Vagina (tissue), 2 donors: Measurements from ENCODE around the gene WNT7B. TPM values are rescaled to one million over a fixed set of nuclear protein-coding genes. Genes with fewer than 3 reads are reported as not detected.

Source experiments
- DNase-seq, 2 donors: peaks; one replicate each; pipeline ENCODE4 v3.0.0-alpha.2; 2017; ENCODE audit errors: extremely low spot score in 2 of 2
- H3K27ac ChIP-seq: fragments of 200-600 bp; sonication (generic); one replicate; pipeline ENCODE4 v1.5.1; 2019
- H3K27me3 ChIP-seq: fragments of 200-600 bp; sonication (generic); one replicate; pipeline ENCODE4 v1.5.1; 2019
- H3K36me3 ChIP-seq, 2 donors: fragments of 200-600 bp; sonication (generic); one replicate each; pipeline ENCODE4 v1.5.1; 2017 to 2019
- H3K4me1 ChIP-seq: fragments of 200-600 bp; sonication (generic); one replicate; pipeline ENCODE4 v1.5.1; 2019
- H3K4me3 ChIP-seq, 2 donors: fragments of 200-600 bp; sonication (generic); 1 replicate in 1 of 2; 2 replicates in 1 of 2; pipeline ENCODE4 v1.5.1; 2016 to 2019
- H3K9me3 ChIP-seq: fragments of 200-600 bp; sonication (generic); one replicate; pipeline ENCODE4 v1.5.1; 2019
- CTCF ChIP-seq, 3 experiments: fragments of 450-650 bp in 2 of 3; fragments of 200-600 bp in 1 of 3; sonication (generic) in 1 of 3; IDR thresholded peaks; one replicate each; pipeline ENCODE4 v1.5.1; 2017 to 2019; ENCODE audit warnings: antibody characterized with exemption in 3 of 3, mild to moderate bottlenecking in 2 of 3, moderate library complexity in 2 of 3
- POLR2A ChIP-seq, 2 donors: fragments of 450-650 bp; IDR thresholded peaks; one replicate each; pipeline ENCODE4 v1.6.1; 2017; ENCODE audit warnings: antibody characterized with exemption in 2 of 2, mild to moderate bottlenecking in 2 of 2, moderate library complexity in 2 of 2
- POLR2AphosphoS5 ChIP-seq, 2 donors: sonication (generic); formaldehyde crosslinking; IDR thresholded peaks; one replicate each; pipeline ENCODE4 v1.9.0; 2017; ENCODE audit warnings: antibody characterized with exemption in 2 of 2, mild to moderate bottlenecking in 2 of 2, low read depth in 1 of 2; ENCODE audit not compliant: insufficient read depth in 1 of 2
- intact Hi-C: fragments of 100-400 bp; cut with DNase I; formaldehyde crosslinking; loops from one replicate; pipeline ENCODE4 v1.15.1; 2023
- total RNA-seq: library from RNA; depleted of rRNA; stranded (reverse); fragments of >200 nt; gene quantifications from one replicate; pipeline ENCODE4 v1.2.3, GENCODE V29; 2016

Gene WNT7B
- total RNA-seq, 1 donor from 2014 or later, result 7.1 TPM

- no peak for DNase-seq
- intact Hi-C loops, result no loop called here
- Histone ChIP-seq H3K27ac (peak overlapping the region; percentile 64), H3K9me3 (no peaks in the 10 kb centered on the region), H3K4me3 (no peak overlapping the region), H3K27me3 (no peaks in the 10 kb centered on the region), H3K36me3 (no peaks in the 10 kb centered on the region), H3K4me1 (peaks cover 16% of the 10 kb centered on the region)
- TF ChIP-seq POLR2AphosphoS5 (IDR thresholded peaks at IDR 0.05; ENCODE audit: insufficient read depth in 1 of 2, low read depth in 1 of 2), result peak in 1 of 2 donors; percentile 32
- no peak for TF ChIP-seq POLR2A (IDR thresholded peaks at IDR 0.05)
Observed at GRCh38 chr22:45942787-45943493, 34.0 kb downstream of the WNT7B start.

GRCh38 chr22:45942344-45942743, 34.6 kb downstream of the WNT7B start:
- no peak for TF ChIP-seq CTCF (IDR thresholded peaks at IDR 0.05)
- no peak for TF ChIP-seq POLR2A (IDR thresholded peaks at IDR 0.05)
- TF ChIP-seq POLR2AphosphoS5 (IDR thresholded peaks at IDR 0.05; ENCODE audit: insufficient read depth in 1 of 2, low read depth in 1 of 2), result no peak
- no peaks in the 10 kb centered on the region for H3K9me3 ChIP-seq
- H3K27me3 ChIP-seq, result no peaks in the 10 kb centered on the region
- H3K36me3 ChIP-seq, result no peaks in the 10 kb centered on the region
- no peak for DNase-seq
- H3K4me1 ChIP-seq, result peaks cover 16% of the 10 kb centered on the region
- intact Hi-C loops, result no loop called here
- H3K4me3 ChIP-seq, result no peak overlapping the region
- H3K27ac ChIP-seq, result no peak overlapping the region

- no peak for DNase-seq
- no peaks in the 10 kb centered on the region for H3K9me3 ChIP-seq
- no peaks in the 10 kb centered on the region for H3K36me3 ChIP-seq
- intact Hi-C loops, result no loop called here
- H3K27me3 ChIP-seq, result no peaks in the 10 kb centered on the region
- peaks cover 30% of the 10 kb centered on the region for H3K4me1 ChIP-seq
- no peak overlapping the region for H3K27ac ChIP-seq
- H3K4me3 ChIP-seq, result no peak overlapping the region
- TF ChIP-seq CTCF (IDR thresholded peaks at IDR 0.05), result no peak
- TF ChIP-seq POLR2A (IDR thresholded peaks at IDR 0.05), result no peak
- no peak for TF ChIP-seq POLR2AphosphoS5 (IDR thresholded peaks at IDR 0.05; ENCODE audit: insufficient read depth in 1 of 2, low read depth in 1 of 2)
Observed at GRCh38 chr22:45938913-45939312, 38.0 kb downstream of the WNT7B start.

GRCh38 chr22:45937960-45938359, 39.0 kb downstream of the WNT7B start:
- intact Hi-C loops, result no loop called here
- no peak overlapping the region for H3K27ac ChIP-seq
- no peak overlapping the region for H3K4me3 ChIP-seq
- H3K36me3 ChIP-seq, result no peaks in the 10 kb centered on the region
- H3K4me1 ChIP-seq, result peaks cover 23% of the 10 kb centered on the region
- H3K27me3 ChIP-seq, result no peaks in the 10 kb centered on the region
- DNase-seq, result no peak
- TF ChIP-seq CTCF (IDR thresholded peaks at IDR 0.05) (no peak), POLR2A (IDR thresholded peaks at IDR 0.05) (no peak), POLR2AphosphoS5 (IDR thresholded peaks at IDR 0.05; ENCODE audit: insufficient read depth in 1 of 2, low read depth in 1 of 2) (no peak)
- H3K9me3 ChIP-seq, result no peaks in the 10 kb centered on the region

DNA sequence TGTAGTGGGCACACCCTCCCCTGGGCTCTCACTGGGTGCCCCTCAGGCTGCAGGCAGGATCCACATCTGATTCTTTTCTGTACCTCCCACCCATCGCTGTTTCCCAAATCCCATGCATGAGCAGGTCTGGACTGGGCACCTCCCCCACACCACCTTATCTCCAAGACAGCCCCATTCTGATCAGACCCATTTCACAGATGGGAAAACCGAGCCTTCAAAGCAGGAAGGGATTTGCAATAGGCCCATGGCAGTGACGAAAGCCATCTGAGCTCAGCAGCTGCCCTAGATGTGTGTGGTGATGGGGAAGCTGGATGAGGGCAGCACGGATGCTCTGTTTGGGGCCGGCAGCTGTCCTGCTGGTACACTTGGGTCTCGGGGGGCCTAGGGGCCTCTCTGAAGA, 41.4 kb downstream of the WNT7B start:
- peaks cover 14% of the 10 kb centered on the region for H3K4me1 ChIP-seq
- no peaks in the 10 kb centered on the region for H3K27me3 ChIP-seq
- intact Hi-C loops, result no loop called here

More for the DNA sequence above, 41.4 kb downstream of the WNT7B start:
- Histone ChIP-seq H3K4me3 (no peak overlapping the region), H3K9me3 (no peaks in the 10 kb centered on the region), H3K27ac (no peak overlapping the region), H3K36me3 (no peaks in the 10 kb centered on the region)
- no peak for TF ChIP-seq POLR2A (IDR thresholded peaks at IDR 0.05)
- no peak for TF ChIP-seq CTCF (IDR thresholded peaks at IDR 0.05)
- no peak for TF ChIP-seq POLR2AphosphoS5 (IDR thresholded peaks at IDR 0.05; ENCODE audit: insufficient read depth in 1 of 2, low read depth in 1 of 2)
- no peak for DNase-seq
